ENCODE measurements around the gene TECPR1. TPM values are rescaled to one million over a fixed set of nuclear protein-coding genes. Genes with fewer than 3 reads are reported as not detected.
A peak's percentile ranks its signal among the peaks of the same experiment; 100 is the strongest.

Gene TECPR1
- total RNA-seq, 1 experiment from 2014 or later: 13.9 TPM

DNA sequence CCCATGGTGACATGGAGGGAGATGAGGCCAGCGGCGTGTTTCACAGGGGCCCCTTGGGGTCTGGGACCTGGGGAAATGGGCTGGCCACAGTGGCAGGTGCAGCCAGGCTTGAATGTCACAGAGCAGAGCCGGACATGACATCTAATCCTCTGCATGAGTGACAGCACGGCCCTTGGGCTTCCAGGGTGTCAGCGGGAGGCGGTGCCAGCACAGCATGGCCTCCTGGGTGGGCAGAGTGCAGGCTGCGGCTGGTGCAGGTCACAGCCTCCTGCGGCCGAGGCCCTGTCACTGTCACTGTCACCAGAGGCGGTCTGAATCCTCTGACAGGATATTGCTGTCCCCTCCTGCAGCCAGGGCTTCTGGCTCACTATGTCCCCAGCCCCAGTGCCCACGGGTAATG lies 22.6 kb downstream of the TECPR1 start:
- Histone ChIP-seq H3K9me3 (ENCODE audit: control insufficient read depth, low read depth, low read length) (no peaks in the 10 kb centered on the region), H2BK12ac (ENCODE audit: insufficient read length, low read depth, low read length) (no peak overlapping the region), H3K4me2 (ENCODE audit: insufficient read depth, insufficient read length, low read length) (no peak overlapping the region), H3K14ac (ENCODE audit: insufficient read depth, low read length) (no peak overlapping the region), H3K56ac (ENCODE audit: insufficient read length, low read depth, low read length) (no peak overlapping the region), H2AK5ac (ENCODE audit: insufficient read length, low read length) (no peak overlapping the region), H4K91ac (ENCODE audit: insufficient read length, low read depth, low read length) (no peak overlapping the region), H2BK20ac (ENCODE audit: low read depth, low read length, poor library complexity, severe bottlenecking) (no peak overlapping the region), H3K4ac (ENCODE audit: low read depth, low read length) (no peak overlapping the region), H3K18ac (ENCODE audit: insufficient read length, low read depth, low read length) (no peak overlapping the region), H3K4me1 (ENCODE audit: insufficient read depth, low read length) (no peaks in the 10 kb centered on the region), H2BK5ac (ENCODE audit: insufficient read length, low read length) (no peak overlapping the region), H2BK15ac (ENCODE audit: low read depth, low read length) (no peak overlapping the region), H3K27ac (ENCODE audit: insufficient read length, low read depth, low read length) (no peak overlapping the region), H3T11ph (ENCODE audit: low read length) (no peak overlapping the region), H4K20me1 (ENCODE audit: control insufficient read depth, insufficient read depth, insufficient read length) (no peaks in the 10 kb centered on the region), H3K9ac (ENCODE audit: extremely low read depth, insufficient read length, low read length) (no peak overlapping the region), H2BK120ac (ENCODE audit: low read depth, low read length, poor library complexity, severe bottlenecking) (no peak overlapping the region), H3K79me1 (ENCODE audit: insufficient read depth, low read depth, low read length, poor library complexity, severe bottlenecking) (no peaks in the 10 kb centered on the region), H4K8ac (replicated peaks; ENCODE audit: insufficient read length, low read depth, low read length) (no peak overlapping the region), H3K23me2 (ENCODE audit: insufficient read length, low read depth, low read length, poor library complexity, severe bottlenecking) (no peaks in the 10 kb centered on the region), H3K79me2 (ENCODE audit: insufficient read depth, low read length) (no peaks in the 10 kb centered on the region), H3K23ac (ENCODE audit: insufficient read length, low read depth, low read length) (no peak overlapping the region), H2AFZ (ENCODE audit: low read length) (no peak overlapping the region), H4K5ac (ENCODE audit: insufficient read length, low read depth, low read length) (no peak overlapping the region), H3K27me3 (ENCODE audit: insufficient read depth, low read length) (no peaks in the 10 kb centered on the region)
- Mint-ChIP-seq H3K9me3 (no peaks in the 10 kb centered on the region; a peak in 1 of 5 replicates), H3K36me3 (ENCODE audit: insufficient read depth in 1 of 3, low read depth in 3 of 3) (peaks cover 0 to 6% (median 0%) of the 10 kb centered on the region in 3 experiments; a peak in 2 of 7 replicates), H3K27me3 (ENCODE audit: low read depth) (no peaks in the 10 kb centered on the region), H3K4me1 (peaks cover 0 to 3% of the 10 kb centered on the region in 2 experiments; a peak in 1 of 4 replicates), H3K27ac (peak overlapping the region in 1 of 3 experiments; percentile 64; a peak in 1 of 7 replicates), H3K4me3 (no peak overlapping the region)
- TF ChIP-seq, protein P1, sequence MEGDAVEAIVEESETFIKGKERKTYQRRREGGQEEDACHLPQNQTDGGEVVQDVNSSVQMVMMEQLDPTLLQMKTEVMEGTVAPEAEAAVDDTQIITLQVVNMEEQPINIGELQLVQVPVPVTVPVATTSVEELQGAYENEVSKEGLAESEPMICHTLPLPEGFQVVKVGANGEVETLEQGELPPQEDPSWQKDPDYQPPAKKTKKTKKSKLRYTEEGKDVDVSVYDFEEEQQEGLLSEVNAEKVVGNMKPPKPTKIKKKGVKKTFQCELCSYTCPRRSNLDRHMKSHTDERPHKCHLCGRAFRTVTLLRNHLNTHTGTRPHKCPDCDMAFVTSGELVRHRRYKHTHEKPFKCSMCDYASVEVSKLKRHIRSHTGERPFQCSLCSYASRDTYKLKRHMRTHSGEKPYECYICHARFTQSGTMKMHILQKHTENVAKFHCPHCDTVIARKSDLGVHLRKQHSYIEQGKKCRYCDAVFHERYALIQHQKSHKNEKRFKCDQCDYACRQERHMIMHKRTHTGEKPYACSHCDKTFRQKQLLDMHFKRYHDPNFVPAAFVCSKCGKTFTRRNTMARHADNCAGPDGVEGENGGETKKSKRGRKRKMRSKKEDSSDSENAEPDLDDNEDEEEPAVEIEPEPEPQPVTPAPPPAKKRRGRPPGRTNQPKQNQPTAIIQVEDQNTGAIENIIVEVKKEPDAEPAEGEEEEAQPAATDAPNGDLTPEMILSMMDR (conservative IDR thresholded peaks at IDR 0.05): no peak
- no CpG with 5 or more reads among the region's 11 CpGs for WGBS (ENCODE audit: extremely low coverage, insufficient read length, low lambda C conversion rate)
- DNase-seq: no peak
